Activated CD8-positive, alpha-beta memory T cell treated with anti-CD3 and anti-CD28 coated beads for 24 hours (primary cell): Measurements from ENCODE around the gene IGF2BP1.
"Not testable (repeated sequence)": the region's sequence is repeated elsewhere in the genome, so short reads cannot be mapped to it uniquely, and the experiment has no call there.

Experiments used
- DNase-seq: peaks from one replicate; pipeline ENCODE4 v3.0.0-alpha.2; 2020

Gene IGF2BP1

GRCh38 chr17:49021095-49021767, 24.0 kb downstream of the IGF2BP1 start:
- no peak for DNase-seq

GRCh38 chr17:49021768-49022103, 24.6 kb downstream of the IGF2BP1 start:
- no peak for DNase-seq

GRCh38 chr17:49022391-49022941, 25.3 kb downstream of the IGF2BP1 start:
- no peak for DNase-seq

- DNase-seq: no peak
Measured at GRCh38 chr17:49024523-49024922, 27.3 kb downstream of the IGF2BP1 start.

- DNase-seq: not testable (repeated sequence)
Measured at GRCh38 chr17:49026447-49026846, 29.3 kb downstream of the IGF2BP1 start.

- no peak for DNase-seq
Measured at GRCh38 chr17:49028271-49028670, 31.1 kb downstream of the IGF2BP1 start.

GRCh38 chr17:49029801-49030200, 32.6 kb downstream of the IGF2BP1 start:
- DNase-seq: no peak

- DNase-seq: peak; percentile 67
Measured at GRCh38 chr17:49031965-49032928, 35.1 kb downstream of the IGF2BP1 start.

- DNase-seq: peak; percentile 69
Measured at GRCh38 chr17:49035470-49036269, 38.5 kb downstream of the IGF2BP1 start.

GRCh38 chr17:49036270-49036626, 39.1 kb downstream of the IGF2BP1 start:
- DNase-seq: no peak

GRCh38 chr17:49038138-49038537, 41.0 kb downstream of the IGF2BP1 start:
- no peak for DNase-seq

- no peak for DNase-seq
Measured at GRCh38 chr17:49038544-49038943, 41.4 kb downstream of the IGF2BP1 start.

GRCh38 chr17:49039518-49039917, 42.3 kb downstream of the IGF2BP1 start:
- DNase-seq: not testable (repeated sequence)

- no peak for DNase-seq
Measured at GRCh38 chr17:49041527-49041926, 44.3 kb downstream of the IGF2BP1 start.

- DNase-seq: no peak
Measured at GRCh38 chr17:49045376-49045775, 48.2 kb downstream of the IGF2BP1 start.

GRCh38 chr17:49046912-49047311, 49.7 kb downstream of the IGF2BP1 start:
- DNase-seq: no peak

GRCh38 chr17:49049265-49049664, 52.1 kb downstream of the IGF2BP1 start:
- DNase-seq: no peak

GRCh38 chr17:49050611-49051010, 53.4 kb downstream of the IGF2BP1 start:
- no peak for DNase-seq

GRCh38 chr17:49051269-49051668, 54.1 kb downstream of the IGF2BP1 start:
- DNase-seq: no peak

- no peak for DNase-seq
Measured at GRCh38 chr17:49053171-49053829, 56.1 kb downstream of the IGF2BP1 start.

GRCh38 chr17:49054342-49055092, 57.3 kb downstream of the IGF2BP1 start:
- DNase-seq: no peak
